ENCODE measurements around the gene ARHGAP1. TPM values are rescaled to one million over a fixed set of nuclear protein-coding genes. Genes with fewer than 3 reads are reported as not detected.

The ARHGAP1 gene
- total and polyA plus RNA-seq, 2 of the 13 experiments (the other 11 are each of a cell fraction or from before 2014, with no cell fraction given) = 18.6 to 30.3 TPM

DNA sequence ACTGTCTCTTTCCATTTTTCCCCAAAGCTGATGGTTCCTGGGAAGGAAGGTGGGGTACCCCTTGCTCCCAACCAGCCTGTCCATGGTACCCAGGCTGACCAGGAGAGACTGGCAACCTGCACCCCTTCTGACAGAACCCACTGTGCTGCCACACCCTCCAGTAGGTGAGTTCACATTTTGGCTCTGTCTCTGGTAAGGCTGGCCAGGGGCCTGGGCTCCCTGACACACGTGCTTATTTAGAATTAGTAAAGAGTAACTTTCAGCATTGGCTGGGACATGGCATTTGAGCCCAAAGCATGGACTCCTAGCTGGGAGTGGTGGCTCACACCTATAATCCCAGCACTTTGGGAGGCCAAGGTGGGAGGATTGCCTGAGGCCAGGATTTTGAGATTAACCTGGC lies 35.1 kb downstream of the ARHGAP1 start:
- POLR2A ChIA-PET = interaction anchor here (0.7 kb wide), 1 partner anchor 51 kb away, joined by 3 read pairs; no protein-coding TSS in a partner anchor
- no peak for DNase-seq (ENCODE audit: low spot score)
- TF ChIP-seq KDM3A (CRISPR knock-in tag; IDR thresholded peaks at IDR 0.05; ENCODE audit: low read depth) (no peak), KMT2A (CRISPR knock-in tag; IDR thresholded peaks at IDR 0.05) (no peak), ZBED4 (CRISPR knock-in tag; IDR thresholded peaks at IDR 0.05; ENCODE audit: borderline replicate concordance) (no peak), MTF1 (CRISPR knock-in tag; IDR thresholded peaks at IDR 0.05) (no peak), PAF1 (CRISPR knock-in tag; IDR thresholded peaks at IDR 0.05) (no peak), MLX (CRISPR knock-in tag; IDR thresholded peaks at IDR 0.05) (no peak), ZNF737 (CRISPR knock-in tag; IDR thresholded peaks at IDR 0.05; ENCODE audit: borderline replicate concordance) (no peak), KDM1A (CRISPR knock-in tag; IDR thresholded peaks at IDR 0.05) (no peak), FOXK1 (CRISPR knock-in tag; IDR thresholded peaks at IDR 0.05; ENCODE audit: borderline replicate concordance, low read depth) (no peak)
- TF ChIP-seq, protein P1, sequence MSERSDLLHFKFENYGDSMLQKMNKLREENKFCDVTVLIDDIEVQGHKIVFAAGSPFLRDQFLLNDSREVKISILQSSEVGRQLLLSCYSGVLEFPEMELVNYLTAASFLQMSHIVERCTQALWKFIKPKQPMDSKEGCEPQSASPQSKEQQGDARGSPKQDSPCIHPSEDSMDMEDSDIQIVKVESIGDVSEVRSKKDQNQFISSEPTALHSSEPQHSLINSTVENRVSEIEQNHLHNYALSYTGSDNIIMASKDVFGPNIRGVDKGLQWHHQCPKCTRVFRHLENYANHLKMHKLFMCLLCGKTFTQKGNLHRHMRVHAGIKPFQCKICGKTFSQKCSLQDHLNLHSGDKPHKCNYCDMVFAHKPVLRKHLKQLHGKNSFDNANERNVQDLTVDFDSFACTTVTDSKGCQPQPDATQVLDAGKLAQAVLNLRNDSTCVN (CRISPR knock-in tag; IDR thresholded peaks at IDR 0.05; ENCODE audit: borderline replicate concordance) = no peak
- no peak overlapping the region for H3K4me2 ChIP-seq (ENCODE audit: low read depth, low read length)
- no peak overlapping the region for H2AFZ ChIP-seq (ENCODE audit: low read length)
- H3K36me3 ChIP-seq (replicated peaks in 1 of 2; ENCODE audit: control insufficient read depth in 1 of 2, insufficient read depth in 2 of 2, low read length in 2 of 2) = peaks cover 38 to 87% of the 10 kb centered on the region in 2 experiments
- H3K4me1 ChIP-seq (ENCODE audit: insufficient read depth, low read length) = no peaks in the 10 kb centered on the region
- in situ Hi-C loops (cut with HindIII; ENCODE audit: extremely low pct_ligation_motif_present, low pct_unique_long_range_greater_than_20kb) = no loop called here
- WGBS (ENCODE audit: low lambda C conversion rate) = 100% methylated on average over 1 of the region's 1 CpG
- BruUV-seq (replicated peaks) = no TSS peak
- CTCF ChIA-PET (ENCODE audit: low intra/inter-chr PET ratio, low total read pairs) = no interaction called here
- no peak overlapping the region for H3K9ac ChIP-seq (ENCODE audit: insufficient read depth, low read depth, low read length)
- H3K4me3 ChIP-seq (replicated peaks in 1 of 3; ENCODE audit: insufficient read depth in 1 of 3, low read depth in 2 of 3, low read length in 3 of 3) = no peak overlapping the region
- no peaks in the 10 kb centered on the region for H3K27me3 ChIP-seq (ENCODE audit: control insufficient read depth in 1 of 2, insufficient read depth in 2 of 2, low read length in 2 of 2)
- no peaks in the 10 kb centered on the region for H3K79me2 ChIP-seq (ENCODE audit: insufficient read depth, low read length)
- no peaks in the 10 kb centered on the region for H4K20me1 ChIP-seq (ENCODE audit: insufficient read depth, low read length)
- no peak overlapping the region for H3K27ac ChIP-seq (ENCODE audit: extremely low read length, insufficient read depth, low read length)
- no peaks in the 10 kb centered on the region for H3K9me3 ChIP-seq (ENCODE audit: low read length)
- ATAC-seq = no peak
- FAIRE-seq = no peak
- intact Hi-C loops (cut with micrococcal nuclease; ENCODE audit: unreplicated experiment) = no loop called here

Data from HepG2 (cell line).